ENCODE measurements around the gene KEAP1. TPM values are rescaled to one million over a fixed set of nuclear protein-coding genes. Genes with fewer than 3 reads are reported as not detected.

The KEAP1 gene
- total and polyA plus RNA-seq, 2 of the 13 experiments (the other 11 are each of a cell fraction or from before 2014, with no cell fraction given): 56.7 to 72.9 TPM

DNA sequence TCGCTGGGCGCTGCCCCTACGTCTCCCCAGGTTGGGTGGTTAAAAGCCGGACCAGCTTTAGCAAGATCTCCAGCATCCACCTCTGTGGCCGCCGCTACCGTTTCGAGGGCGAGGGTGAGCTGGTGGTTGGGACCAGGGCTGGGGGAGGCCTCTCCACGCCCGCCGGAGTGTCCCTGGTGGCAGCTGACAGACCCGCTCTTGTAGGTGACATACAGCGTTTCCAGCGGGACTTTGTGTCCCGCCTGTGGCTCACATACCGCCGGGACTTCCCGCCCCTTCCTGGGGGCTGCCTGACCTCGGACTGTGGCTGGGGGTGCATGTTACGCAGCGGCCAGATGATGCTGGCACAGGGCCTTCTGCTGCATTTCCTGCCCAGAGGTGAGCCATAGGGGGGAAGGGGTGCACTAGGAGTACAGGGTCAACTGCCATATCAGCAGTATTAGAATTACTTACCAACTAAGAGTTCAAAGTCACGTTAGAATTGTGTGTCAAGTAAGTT, 41.6 kb upstream of the KEAP1 start (continued):
- TF ChIP-seq, protein P1, sequence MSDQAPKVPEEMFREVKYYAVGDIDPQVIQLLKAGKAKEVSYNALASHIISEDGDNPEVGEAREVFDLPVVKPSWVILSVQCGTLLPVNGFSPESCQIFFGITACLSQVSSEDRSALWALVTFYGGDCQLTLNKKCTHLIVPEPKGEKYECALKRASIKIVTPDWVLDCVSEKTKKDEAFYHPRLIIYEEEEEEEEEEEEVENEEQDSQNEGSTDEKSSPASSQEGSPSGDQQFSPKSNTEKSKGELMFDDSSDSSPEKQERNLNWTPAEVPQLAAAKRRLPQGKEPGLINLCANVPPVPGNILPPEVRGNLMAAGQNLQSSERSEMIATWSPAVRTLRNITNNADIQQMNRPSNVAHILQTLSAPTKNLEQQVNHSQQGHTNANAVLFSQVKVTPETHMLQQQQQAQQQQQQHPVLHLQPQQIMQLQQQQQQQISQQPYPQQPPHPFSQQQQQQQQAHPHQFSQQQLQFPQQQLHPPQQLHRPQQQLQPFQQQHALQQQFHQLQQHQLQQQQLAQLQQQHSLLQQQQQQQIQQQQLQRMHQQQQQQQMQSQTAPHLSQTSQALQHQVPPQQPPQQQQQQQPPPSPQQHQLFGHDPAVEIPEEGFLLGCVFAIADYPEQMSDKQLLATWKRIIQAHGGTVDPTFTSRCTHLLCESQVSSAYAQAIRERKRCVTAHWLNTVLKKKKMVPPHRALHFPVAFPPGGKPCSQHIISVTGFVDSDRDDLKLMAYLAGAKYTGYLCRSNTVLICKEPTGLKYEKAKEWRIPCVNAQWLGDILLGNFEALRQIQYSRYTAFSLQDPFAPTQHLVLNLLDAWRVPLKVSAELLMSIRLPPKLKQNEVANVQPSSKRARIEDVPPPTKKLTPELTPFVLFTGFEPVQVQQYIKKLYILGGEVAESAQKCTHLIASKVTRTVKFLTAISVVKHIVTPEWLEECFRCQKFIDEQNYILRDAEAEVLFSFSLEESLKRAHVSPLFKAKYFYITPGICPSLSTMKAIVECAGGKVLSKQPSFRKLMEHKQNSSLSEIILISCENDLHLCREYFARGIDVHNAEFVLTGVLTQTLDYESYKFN (CRISPR knock-in tag; conservative IDR thresholded peaks at IDR 0.05): no peak
- no peak for TF ChIP-seq PAX8 (CRISPR knock-in tag; IDR thresholded peaks at IDR 0.05; ENCODE audit: borderline replicate concordance)
- no peak for TF ChIP-seq HMG20B (CRISPR knock-in tag; conservative IDR thresholded peaks at IDR 0.05)
- TF ChIP-seq SETDB1 (CRISPR knock-in tag; IDR thresholded peaks at IDR 0.05; ENCODE audit: borderline replicate concordance): no peak
- no peak for TF ChIP-seq SNAI1 (CRISPR knock-in tag; IDR thresholded peaks at IDR 0.05; ENCODE audit: borderline replicate concordance)
- TF ChIP-seq ZNF274 (CRISPR knock-in tag; IDR thresholded peaks at IDR 0.05): no peak
- peak; percentile 23; the same call in 1 of the 2 replicates for TF ChIP-seq HNF4A (CRISPR knock-in tag; IDR thresholded peaks at IDR 0.05)
- TF ChIP-seq, protein P2, sequence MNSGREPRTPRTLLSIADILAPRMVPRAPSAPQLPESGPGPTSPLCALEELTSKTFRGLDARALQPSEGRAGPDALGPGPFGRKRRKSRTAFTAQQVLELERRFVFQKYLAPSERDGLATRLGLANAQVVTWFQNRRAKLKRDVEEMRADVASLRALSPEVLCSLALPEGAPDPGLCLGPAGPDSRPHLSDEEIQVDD (CRISPR knock-in tag; IDR thresholded peaks at IDR 0.05; ENCODE audit: borderline replicate concordance): no peak
- no peak for TF ChIP-seq SOX13 (IDR thresholded peaks at IDR 0.05)
- TF ChIP-seq SOX13 (CRISPR knock-in tag; conservative IDR thresholded peaks at IDR 0.05 in 1 of 2, IDR thresholded peaks at IDR 0.05 in 1 of 2): no peak
- TF ChIP-seq ZBTB38 (CRISPR knock-in tag; IDR thresholded peaks at IDR 0.05): peak; percentile 97
- TF ChIP-seq, protein P3, sequence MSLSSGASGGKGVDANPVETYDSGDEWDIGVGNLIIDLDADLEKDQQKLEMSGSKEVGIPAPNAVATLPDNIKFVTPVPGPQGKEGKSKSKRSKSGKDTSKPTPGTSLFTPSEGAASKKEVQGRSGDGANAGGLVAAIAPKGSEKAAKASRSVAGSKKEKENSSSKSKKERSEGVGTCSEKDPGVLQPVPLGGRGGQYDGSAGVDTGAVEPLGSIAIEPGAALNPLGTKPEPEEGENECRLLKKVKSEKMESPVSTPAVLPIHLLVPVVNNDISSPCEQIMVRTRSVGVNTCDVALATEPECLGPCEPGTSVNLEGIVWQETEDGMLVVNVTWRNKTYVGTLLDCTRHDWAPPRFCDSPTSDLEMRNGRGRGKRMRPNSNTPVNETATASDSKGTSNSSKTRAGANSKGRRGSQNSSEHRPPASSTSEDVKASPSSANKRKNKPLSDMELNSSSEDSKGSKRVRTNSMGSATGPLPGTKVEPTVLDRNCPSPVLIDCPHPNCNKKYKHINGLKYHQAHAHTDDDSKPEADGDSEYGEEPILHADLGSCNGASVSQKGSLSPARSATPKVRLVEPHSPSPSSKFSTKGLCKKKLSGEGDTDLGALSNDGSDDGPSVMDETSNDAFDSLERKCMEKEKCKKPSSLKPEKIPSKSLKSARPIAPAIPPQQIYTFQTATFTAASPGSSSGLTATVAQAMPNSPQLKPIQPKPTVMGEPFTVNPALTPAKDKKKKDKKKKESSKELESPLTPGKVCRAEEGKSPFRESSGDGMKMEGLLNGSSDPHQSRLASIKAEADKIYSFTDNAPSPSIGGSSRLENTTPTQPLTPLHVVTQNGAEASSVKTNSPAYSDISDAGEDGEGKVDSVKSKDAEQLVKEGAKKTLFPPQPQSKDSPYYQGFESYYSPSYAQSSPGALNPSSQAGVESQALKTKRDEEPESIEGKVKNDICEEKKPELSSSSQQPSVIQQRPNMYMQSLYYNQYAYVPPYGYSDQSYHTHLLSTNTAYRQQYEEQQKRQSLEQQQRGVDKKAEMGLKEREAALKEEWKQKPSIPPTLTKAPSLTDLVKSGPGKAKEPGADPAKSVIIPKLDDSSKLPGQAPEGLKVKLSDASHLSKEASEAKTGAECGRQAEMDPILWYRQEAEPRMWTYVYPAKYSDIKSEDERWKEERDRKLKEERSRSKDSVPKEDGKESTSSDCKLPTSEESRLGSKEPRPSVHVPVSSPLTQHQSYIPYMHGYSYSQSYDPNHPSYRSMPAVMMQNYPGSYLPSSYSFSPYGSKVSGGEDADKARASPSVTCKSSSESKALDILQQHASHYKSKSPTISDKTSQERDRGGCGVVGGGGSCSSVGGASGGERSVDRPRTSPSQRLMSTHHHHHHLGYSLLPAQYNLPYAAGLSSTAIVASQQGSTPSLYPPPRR (CRISPR knock-in tag; IDR thresholded peaks at IDR 0.05; ENCODE audit: borderline replicate concordance): no peak
- TF ChIP-seq, protein P4, sequence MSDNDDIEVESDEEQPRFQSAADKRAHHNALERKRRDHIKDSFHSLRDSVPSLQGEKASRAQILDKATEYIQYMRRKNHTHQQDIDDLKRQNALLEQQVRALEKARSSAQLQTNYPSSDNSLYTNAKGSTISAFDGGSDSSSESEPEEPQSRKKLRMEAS (IDR thresholded peaks at IDR 0.05): no peak
- no peak for TF ChIP-seq ZNF841 (CRISPR knock-in tag; IDR thresholded peaks at IDR 0.05; ENCODE audit: borderline replicate concordance)
- no peak for TF ChIP-seq SRSF1 (optimal IDR thresholded peaks at IDR 0.05; ENCODE audit: low read depth, low read length)
- no peak for TF ChIP-seq ZBTB8A (CRISPR knock-in tag; IDR thresholded peaks at IDR 0.05; ENCODE audit: borderline replicate concordance, low read depth)
- TF ChIP-seq ZNF350 (CRISPR knock-in tag; IDR thresholded peaks at IDR 0.05; ENCODE audit: borderline replicate concordance, low read depth): peak; percentile 61; the same call in 1 of the 2 replicates
- TF ChIP-seq ZNF615 (CRISPR knock-in tag; IDR thresholded peaks at IDR 0.05; ENCODE audit: borderline replicate concordance): no peak
- TF ChIP-seq, protein P5, sequence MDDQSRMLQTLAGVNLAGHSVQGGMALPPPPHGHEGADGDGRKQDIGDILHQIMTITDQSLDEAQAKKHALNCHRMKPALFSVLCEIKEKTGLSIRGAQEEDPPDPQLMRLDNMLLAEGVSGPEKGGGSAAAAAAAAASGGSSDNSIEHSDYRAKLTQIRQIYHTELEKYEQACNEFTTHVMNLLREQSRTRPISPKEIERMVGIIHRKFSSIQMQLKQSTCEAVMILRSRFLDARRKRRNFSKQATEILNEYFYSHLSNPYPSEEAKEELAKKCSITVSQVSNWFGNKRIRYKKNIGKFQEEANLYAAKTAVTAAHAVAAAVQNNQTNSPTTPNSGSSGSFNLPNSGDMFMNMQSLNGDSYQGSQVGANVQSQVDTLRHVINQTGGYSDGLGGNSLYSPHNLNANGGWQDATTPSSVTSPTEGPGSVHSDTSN (CRISPR knock-in tag; IDR thresholded peaks at IDR 0.05; ENCODE audit: borderline replicate concordance): no peak

Measured in HepG2 (cell line).